ENCODE data around the gene LIMCH1. TPM values are rescaled to one million over a fixed set of nuclear protein-coding genes. Genes with fewer than 3 reads are reported as not detected.

LIMCH1 gene
- total RNA-seq, 1 experiment from 2014 or later = 3.3 TPM

- Histone ChIP-seq H3K79me1 (ENCODE audit: insufficient read depth, low read depth, low read length, poor library complexity, severe bottlenecking) (no peaks in the 10 kb centered on the region), H3K23me2 (ENCODE audit: insufficient read length, low read depth, low read length, poor library complexity, severe bottlenecking) (no peaks in the 10 kb centered on the region), H3K27ac (ENCODE audit: insufficient read length, low read depth, low read length) (no peak overlapping the region), H2BK15ac (ENCODE audit: low read depth, low read length) (no peak overlapping the region), H2AK5ac (ENCODE audit: insufficient read length, low read length) (no peak overlapping the region), H3K9me3 (ENCODE audit: control insufficient read depth, low read depth, low read length) (no peaks in the 10 kb centered on the region), H2BK12ac (ENCODE audit: insufficient read length, low read depth, low read length) (no peak overlapping the region), H4K91ac (ENCODE audit: insufficient read length, low read depth, low read length) (no peak overlapping the region), H3K4me1 (ENCODE audit: insufficient read depth, low read length) (no peaks in the 10 kb centered on the region), H3K4ac (ENCODE audit: low read depth, low read length) (no peak overlapping the region), H3K9ac (ENCODE audit: extremely low read depth, insufficient read length, low read length) (no peak overlapping the region), H2BK20ac (ENCODE audit: low read depth, low read length, poor library complexity, severe bottlenecking) (no peak overlapping the region), H3K14ac (ENCODE audit: insufficient read depth, low read length) (no peak overlapping the region), H4K20me1 (ENCODE audit: control insufficient read depth, insufficient read depth, insufficient read length) (no peaks in the 10 kb centered on the region), H3K56ac (ENCODE audit: insufficient read length, low read depth, low read length) (no peak overlapping the region), H3K4me2 (ENCODE audit: insufficient read depth, insufficient read length, low read length) (no peak overlapping the region), H2BK120ac (ENCODE audit: low read depth, low read length, poor library complexity, severe bottlenecking) (no peak overlapping the region), H3K27me3 (ENCODE audit: insufficient read depth, low read length) (no peaks in the 10 kb centered on the region; the same call in 1 of the 2 replicates), H4K8ac (replicated peaks; ENCODE audit: insufficient read length, low read depth, low read length) (no peak overlapping the region), H3T11ph (ENCODE audit: low read length) (no peak overlapping the region), H2BK5ac (ENCODE audit: insufficient read length, low read length) (no peak overlapping the region), H3K79me2 (ENCODE audit: insufficient read depth, low read length) (no peaks in the 10 kb centered on the region), H4K5ac (ENCODE audit: insufficient read length, low read depth, low read length) (no peak overlapping the region), H2AFZ (ENCODE audit: low read length) (no peak overlapping the region), H3K18ac (ENCODE audit: insufficient read length, low read depth, low read length) (no peak overlapping the region), H3K23ac (ENCODE audit: insufficient read length, low read depth, low read length) (no peak overlapping the region)
- Mint-ChIP-seq H3K4me1 (peaks cover 0 to 4% of the 10 kb centered on the region in 2 experiments; a peak in 2 of 4 replicates), H3K36me3 (ENCODE audit: insufficient read depth in 1 of 3, low read depth in 3 of 3) (no peaks in the 10 kb centered on the region; a peak in 1 of 7 replicates), H3K27me3 (ENCODE audit: low read depth) (peaks cover 3% of the 10 kb centered on the region), H3K27ac (no peak overlapping the region), H3K4me3 (no peak overlapping the region), H3K9me3 (no peaks in the 10 kb centered on the region)
- no CpG with 5 or more reads among the region's 3 CpGs for WGBS (ENCODE audit: extremely low coverage, insufficient read length, low lambda C conversion rate)
- DNase-seq = no peak
- TF ChIP-seq CTCF (conservative IDR thresholded peaks at IDR 0.05) = no peak
Measured at GRCh38 chr4:41590591-41590990, 52.6 kb downstream of the LIMCH1 start.
